ENCODE data around the gene ARMC2. TPM values are rescaled to one million over a fixed set of nuclear protein-coding genes. Genes with fewer than 3 reads are reported as not detected.
A peak's percentile ranks its signal among the peaks of the same experiment; 100 is the strongest.

Gene ARMC2
- total and polyA plus RNA-seq, 2 experiments from 2014 or later, result 2.7 to 4.4 TPM

GRCh38 chr6:108846628-108847027 lies 1.6 kb upstream of the ARMC2 start:
- Mint-ChIP-seq H3K9me3 (no peaks in the 10 kb centered on the region), H3K27ac (no peak overlapping the region), H3K4me1 (peaks cover 13% of the 10 kb centered on the region), H3K27me3 (ENCODE audit: insufficient read depth, low read depth, poor library complexity) (no peaks in the 10 kb centered on the region), H3K4me3 (no peak overlapping the region), H3K36me3 (ENCODE audit: low read depth) (no peaks in the 10 kb centered on the region)
- Histone ChIP-seq H2AFZ (0 out of 2 replicates have a peak overlapping the region, but pooled peaks have one; percentile 56), H3K36me3 (ENCODE audit: insufficient read depth) (no peaks in the 10 kb centered on the region), H3K4me3 (no peak overlapping the region), H3K4me2 (no peak overlapping the region), H4K20me1 (replicated peaks; ENCODE audit: insufficient read depth) (peaks cover 11% of the 10 kb centered on the region; the same call in 1 of the 2 replicates), H3K9me2 (ENCODE audit: insufficient read depth) (no peaks in the 10 kb centered on the region), H3K4me1 (ENCODE audit: insufficient read depth) (peaks cover 6% of the 10 kb centered on the region; the same call in 1 of the 2 replicates), H3K27me3 (ENCODE audit: insufficient read depth) (no peaks in the 10 kb centered on the region), H3F3A (replicated peaks; ENCODE audit: low read depth) (0 out of 2 replicates have a peak, but pooled peaks cover 6% of the 10 kb centered on the region), H3K79me2 (replicated peaks; ENCODE audit: insufficient read depth) (no peaks in the 10 kb centered on the region), H3K27ac (ENCODE audit: low read depth) (no peak overlapping the region)
- DNase-seq (ENCODE audit: low spot score) (no peak), ATAC-seq (peak; percentile 9; the same call in 2 of the 3 replicates)
- TF ChIP-seq, protein P1, sequence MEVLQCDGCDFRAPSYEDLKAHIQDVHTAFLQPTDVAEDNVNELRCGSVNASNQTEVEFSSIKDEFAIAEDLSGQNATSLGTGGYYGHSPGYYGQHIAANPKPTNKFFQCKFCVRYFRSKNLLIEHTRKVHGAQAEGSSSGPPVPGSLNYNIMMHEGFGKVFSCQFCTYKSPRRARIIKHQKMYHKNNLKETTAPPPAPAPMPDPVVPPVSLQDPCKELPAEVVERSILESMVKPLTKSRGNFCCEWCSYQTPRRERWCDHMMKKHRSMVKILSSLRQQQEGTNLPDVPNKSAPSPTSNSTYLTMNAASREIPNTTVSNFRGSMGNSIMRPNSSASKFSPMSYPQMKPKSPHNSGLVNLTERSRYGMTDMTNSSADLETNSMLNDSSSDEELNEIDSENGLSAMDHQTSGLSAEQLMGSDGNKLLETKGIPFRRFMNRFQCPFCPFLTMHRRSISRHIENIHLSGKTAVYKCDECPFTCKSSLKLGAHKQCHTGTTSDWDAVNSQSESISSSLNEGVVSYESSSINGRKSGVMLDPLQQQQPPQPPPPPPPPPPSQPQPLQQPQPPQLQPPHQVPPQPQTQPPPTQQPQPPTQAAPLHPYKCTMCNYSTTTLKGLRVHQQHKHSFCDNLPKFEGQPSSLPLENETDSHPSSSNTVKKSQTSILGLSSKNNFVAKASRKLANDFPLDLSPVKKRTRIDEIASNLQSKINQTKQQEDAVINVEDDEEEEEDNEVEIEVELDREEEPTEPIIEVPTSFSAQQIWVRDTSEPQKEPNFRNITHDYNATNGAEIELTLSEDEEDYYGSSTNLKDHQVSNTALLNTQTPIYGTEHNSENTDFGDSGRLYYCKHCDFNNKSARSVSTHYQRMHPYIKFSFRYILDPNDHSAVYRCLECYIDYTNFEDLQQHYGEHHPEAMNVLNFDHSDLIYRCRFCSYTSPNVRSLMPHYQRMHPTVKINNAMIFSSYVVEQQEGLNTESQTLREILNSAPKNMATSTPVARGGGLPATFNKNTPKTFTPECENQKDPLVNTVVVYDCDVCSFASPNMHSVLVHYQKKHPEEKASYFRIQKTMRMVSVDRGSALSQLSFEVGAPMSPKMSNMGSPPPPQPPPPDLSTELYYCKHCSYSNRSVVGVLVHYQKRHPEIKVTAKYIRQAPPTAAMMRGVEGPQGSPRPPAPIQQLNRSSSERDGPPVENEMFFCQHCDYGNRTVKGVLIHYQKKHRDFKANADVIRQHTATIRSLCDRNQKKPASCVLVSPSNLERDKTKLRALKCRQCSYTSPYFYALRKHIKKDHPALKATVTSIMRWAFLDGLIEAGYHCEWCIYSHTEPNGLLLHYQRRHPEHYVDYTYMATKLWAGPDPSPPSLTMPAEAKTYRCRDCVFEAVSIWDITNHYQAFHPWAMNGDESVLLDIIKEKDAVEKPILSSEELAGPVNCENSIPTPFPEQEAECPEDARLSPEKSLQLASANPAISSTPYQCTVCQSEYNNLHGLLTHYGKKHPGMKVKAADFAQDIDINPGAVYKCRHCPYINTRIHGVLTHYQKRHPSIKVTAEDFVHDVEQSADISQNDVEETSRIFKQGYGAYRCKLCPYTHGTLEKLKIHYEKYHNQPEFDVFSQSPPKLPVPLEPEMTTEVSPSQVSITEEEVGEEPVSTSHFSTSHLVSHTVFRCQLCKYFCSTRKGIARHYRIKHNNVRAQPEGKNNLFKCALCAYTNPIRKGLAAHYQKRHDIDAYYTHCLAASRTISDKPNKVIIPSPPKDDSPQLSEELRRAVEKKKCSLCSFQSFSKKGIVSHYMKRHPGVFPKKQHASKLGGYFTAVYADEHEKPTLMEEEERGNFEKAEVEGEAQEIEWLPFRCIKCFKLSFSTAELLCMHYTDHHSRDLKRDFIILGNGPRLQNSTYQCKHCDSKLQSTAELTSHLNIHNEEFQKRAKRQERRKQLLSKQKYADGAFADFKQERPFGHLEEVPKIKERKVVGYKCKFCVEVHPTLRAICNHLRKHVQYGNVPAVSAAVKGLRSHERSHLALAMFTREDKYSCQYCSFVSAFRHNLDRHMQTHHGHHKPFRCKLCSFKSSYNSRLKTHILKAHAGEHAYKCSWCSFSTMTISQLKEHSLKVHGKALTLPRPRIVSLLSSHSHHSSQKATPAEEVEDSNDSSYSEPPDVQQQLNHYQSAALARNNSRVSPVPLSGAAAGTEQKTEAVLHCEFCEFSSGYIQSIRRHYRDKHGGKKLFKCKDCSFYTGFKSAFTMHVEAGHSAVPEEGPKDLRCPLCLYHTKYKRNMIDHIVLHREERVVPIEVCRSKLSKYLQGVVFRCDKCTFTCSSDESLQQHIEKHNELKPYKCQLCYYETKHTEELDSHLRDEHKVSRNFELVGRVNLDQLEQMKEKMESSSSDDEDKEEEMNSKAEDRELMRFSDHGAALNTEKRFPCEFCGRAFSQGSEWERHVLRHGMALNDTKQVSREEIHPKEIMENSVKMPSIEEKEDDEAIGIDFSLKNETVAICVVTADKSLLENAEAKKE (CRISPR knock-in tag; IDR thresholded peaks at IDR 0.05), result no peak
- TF ChIP-seq CTCF (conservative IDR thresholded peaks at IDR 0.05; ENCODE audit: low read depth in 2 of 2), result peak in 1 of 2 experiments; percentile 17; a peak in 1 of 4 replicates

GRCh38 chr6:108847738-108848115 lies 495 bp upstream of the ARMC2 start:
- peaks cover 13% of the 10 kb centered on the region for H3K4me1 Mint-ChIP-seq
- Histone ChIP-seq H2AFZ (peak overlapping the region; percentile 99), H3K36me3 (ENCODE audit: insufficient read depth) (no peaks in the 10 kb centered on the region), H3K27me3 (ENCODE audit: insufficient read depth) (no peaks in the 10 kb centered on the region), H3K27ac (ENCODE audit: low read depth) (peak overlapping the region; percentile 42; the same call in 1 of the 2 replicates), H3K4me3 (peak overlapping the region; percentile 90), H3F3A (replicated peaks; ENCODE audit: low read depth) (0 out of 2 replicates have a peak, but pooled peaks cover 6% of the 10 kb centered on the region), H3K9me2 (ENCODE audit: insufficient read depth) (no peaks in the 10 kb centered on the region), H3K4me1 (ENCODE audit: insufficient read depth) (peaks cover 6% of the 10 kb centered on the region; the same call in 1 of the 2 replicates), H3K4me2 (peak overlapping the region; percentile 97), H4K20me1 (replicated peaks; ENCODE audit: insufficient read depth) (peaks cover 11% of the 10 kb centered on the region; the same call in 1 of the 2 replicates), H3K79me2 (replicated peaks; ENCODE audit: insufficient read depth) (no peaks in the 10 kb centered on the region)
- H3K27me3 Mint-ChIP-seq (ENCODE audit: insufficient read depth, low read depth, poor library complexity), result no peaks in the 10 kb centered on the region
- H3K9me3 Mint-ChIP-seq, result no peaks in the 10 kb centered on the region
- no peak for DNase-seq (ENCODE audit: low spot score)
- ATAC-seq, result peak; percentile 21
- H3K4me3 Mint-ChIP-seq, result peak overlapping the region; percentile 81
- no peaks in the 10 kb centered on the region for H3K36me3 Mint-ChIP-seq (ENCODE audit: low read depth)
- peak overlapping the region; percentile 53 for H3K27ac Mint-ChIP-seq
- TF ChIP-seq STAT1 (IDR thresholded peaks at IDR 0.05; ENCODE audit: unreplicated experiment), result no peak
- TF ChIP-seq, protein P1 (CRISPR knock-in tag; IDR thresholded peaks at IDR 0.05), result no peak

Data from GM23338 (cell line).